Epithelial cell of proximal tubule (primary cell): ENCODE data around the gene GREM1. TPM values are rescaled to one million over a fixed set of nuclear protein-coding genes. Genes with fewer than 3 reads are reported as not detected.
A peak's percentile ranks its signal among the peaks of the same experiment; 100 is the strongest.

ENCODE experiments used
- DNase-seq: peaks from one replicate; pipeline ENCODE4 v3.0.0-alpha.2; 2011; ENCODE audit warnings: low read depth
- H3K4me3 ChIP-seq: 2 replicates; pipeline ENCODE4 v1.5.1; 2011; ENCODE audit warnings: low read depth, mild to moderate bottlenecking, low read length
- total RNA-seq: library from RNA; depleted of rRNA; stranded (reverse); fragments of >200 nt; gene quantifications from 2 replicates; pipeline ENCODE4 v1.2.3, GENCODE V29; 2015
- TF ChIP-seq, protein P1 (sequence below): conservative IDR thresholded peaks from 2 replicates; pipeline ENCODE4 v1.5.1; 2012; ENCODE audit warnings: low read depth, mild to moderate bottlenecking, low read length

GREM1 gene
- total RNA-seq = 4.0 and 15.9 TPM in 2 replicates

DNA sequence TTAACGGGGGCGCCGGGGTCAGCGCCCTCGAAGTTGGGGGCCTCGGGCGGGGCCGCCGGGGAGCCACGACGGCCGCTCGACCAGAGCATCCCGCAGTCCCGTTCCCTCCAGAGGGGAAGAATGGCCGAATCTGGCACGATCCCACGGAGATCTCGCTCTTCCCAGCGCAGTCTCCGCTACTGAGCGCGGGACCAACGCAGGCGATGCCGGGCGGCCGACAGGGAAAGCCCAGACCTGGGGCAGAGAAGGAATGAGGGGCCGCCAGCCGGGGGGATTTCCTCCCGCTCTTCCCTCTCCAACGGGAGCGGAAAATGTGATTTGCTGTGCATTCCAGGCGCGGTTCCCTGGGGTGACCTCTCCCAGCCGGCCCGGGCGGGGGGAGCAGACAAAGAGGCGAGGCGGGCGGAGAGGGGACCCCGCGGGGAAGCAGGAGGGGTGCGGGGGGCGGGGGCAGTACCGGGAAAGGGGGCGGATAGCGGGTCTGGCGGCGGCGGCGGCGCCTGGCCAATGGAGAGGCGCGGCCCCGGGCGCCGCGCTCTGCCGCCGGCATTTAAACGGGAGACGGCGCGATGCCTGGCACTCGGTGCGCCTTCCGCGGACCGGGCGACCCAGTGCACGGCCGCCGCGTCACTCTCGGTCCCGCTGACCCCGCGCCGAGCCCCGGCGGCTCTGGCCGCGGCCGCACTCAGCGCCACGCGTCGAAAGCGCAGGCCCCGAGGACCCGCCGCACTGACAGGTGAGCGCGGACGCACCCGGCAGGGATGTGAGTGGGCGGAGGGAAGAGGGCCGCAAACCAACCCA, at the start of gene GREM1:
Gene GREM1 (plus strand): TSS at position 579 of the 801 bp plus-strand sequence. CDS start 12,687 bp downstream, outside the sequence.
- no peak for DNase-seq
- TF ChIP-seq, protein P1, sequence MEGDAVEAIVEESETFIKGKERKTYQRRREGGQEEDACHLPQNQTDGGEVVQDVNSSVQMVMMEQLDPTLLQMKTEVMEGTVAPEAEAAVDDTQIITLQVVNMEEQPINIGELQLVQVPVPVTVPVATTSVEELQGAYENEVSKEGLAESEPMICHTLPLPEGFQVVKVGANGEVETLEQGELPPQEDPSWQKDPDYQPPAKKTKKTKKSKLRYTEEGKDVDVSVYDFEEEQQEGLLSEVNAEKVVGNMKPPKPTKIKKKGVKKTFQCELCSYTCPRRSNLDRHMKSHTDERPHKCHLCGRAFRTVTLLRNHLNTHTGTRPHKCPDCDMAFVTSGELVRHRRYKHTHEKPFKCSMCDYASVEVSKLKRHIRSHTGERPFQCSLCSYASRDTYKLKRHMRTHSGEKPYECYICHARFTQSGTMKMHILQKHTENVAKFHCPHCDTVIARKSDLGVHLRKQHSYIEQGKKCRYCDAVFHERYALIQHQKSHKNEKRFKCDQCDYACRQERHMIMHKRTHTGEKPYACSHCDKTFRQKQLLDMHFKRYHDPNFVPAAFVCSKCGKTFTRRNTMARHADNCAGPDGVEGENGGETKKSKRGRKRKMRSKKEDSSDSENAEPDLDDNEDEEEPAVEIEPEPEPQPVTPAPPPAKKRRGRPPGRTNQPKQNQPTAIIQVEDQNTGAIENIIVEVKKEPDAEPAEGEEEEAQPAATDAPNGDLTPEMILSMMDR = no peak
- peak within 1 kb of the TSS; percentile 53 for H3K4me3 ChIP-seq

DNA sequence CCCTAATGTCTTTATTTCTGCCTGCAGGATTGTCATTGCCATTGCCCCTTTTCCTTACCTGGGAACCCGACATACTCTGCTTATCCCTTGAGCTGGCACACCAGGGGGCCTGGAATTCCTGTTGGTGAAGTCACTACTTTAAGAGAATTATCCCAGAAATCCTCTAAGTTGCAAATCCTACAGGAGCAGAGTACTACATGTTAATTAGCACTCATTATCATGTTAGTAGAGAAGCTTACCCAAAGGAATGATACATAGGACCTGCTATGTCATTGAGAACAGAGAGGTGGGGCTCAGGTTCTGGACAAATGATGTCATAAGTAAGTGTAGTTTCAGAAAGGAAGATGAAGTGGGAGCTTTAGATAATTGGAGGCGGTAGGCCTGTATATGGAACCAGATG, 48.9 kb upstream of the GREM1 start:
- TF ChIP-seq, protein P1 = no peak
- DNase-seq = no peak

DNA sequence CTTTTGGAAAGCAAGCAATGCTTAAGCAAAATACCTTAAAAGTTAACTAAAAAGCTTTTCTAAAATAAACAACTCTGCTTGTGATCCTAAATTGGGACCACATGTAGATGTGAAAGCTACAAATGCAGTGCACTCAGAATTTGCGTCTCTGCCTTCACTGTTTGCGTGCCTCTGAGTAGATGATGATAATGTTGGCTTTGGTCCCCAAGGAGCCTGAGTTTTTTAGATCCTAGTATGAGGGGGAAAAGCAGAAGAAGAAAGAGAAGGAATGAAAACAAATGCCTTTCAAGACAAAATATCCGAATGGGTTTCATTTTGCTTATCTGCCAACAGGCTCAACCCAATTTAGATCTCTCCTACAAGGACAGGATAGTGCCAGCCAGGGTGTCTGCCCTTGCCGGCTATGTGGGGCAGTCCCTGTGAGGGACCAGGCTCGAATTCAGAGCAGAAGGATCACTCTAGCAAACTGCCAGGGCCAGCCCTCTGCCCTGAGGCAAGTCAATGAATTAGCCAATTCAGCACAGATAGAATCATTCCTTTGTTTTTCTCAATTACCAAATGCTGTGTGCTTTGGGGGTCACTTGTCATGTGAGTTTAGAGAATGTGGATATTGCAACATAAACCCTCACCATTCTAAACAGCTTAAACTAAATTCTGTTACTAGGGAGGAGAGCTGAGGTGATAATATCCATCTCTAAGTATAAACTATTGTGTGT, 47.8 kb upstream of the GREM1 start:
- H3K4me3 ChIP-seq = no peak overlapping the region
- TF ChIP-seq, protein P1 = no peak
- DNase-seq = no peak

More for the DNA sequence above, 48.9 kb upstream of the GREM1 start:
- no peak overlapping the region for H3K4me3 ChIP-seq

DNA sequence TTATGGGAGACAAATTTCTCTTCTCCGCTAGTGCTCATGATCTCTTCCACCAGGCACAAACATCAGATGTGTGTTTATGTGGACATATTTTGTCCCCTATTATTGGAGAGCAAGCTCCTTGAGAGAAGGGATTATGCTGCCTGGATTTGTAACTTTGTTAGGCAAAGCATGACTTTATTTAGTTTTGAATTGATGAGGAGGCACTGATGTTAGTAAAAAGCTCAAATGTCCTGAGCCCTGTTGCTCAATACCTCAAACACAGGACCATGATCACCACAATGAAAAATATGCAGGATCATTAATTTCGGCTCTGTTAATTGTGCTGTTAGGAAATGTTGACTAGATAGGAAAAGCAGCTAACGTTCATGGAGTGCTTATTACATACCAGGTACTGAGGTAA, 47.2 kb upstream of the GREM1 start:
- no peak for DNase-seq
- TF ChIP-seq, protein P1 = no peak
- H3K4me3 ChIP-seq = no peak overlapping the region

DNA sequence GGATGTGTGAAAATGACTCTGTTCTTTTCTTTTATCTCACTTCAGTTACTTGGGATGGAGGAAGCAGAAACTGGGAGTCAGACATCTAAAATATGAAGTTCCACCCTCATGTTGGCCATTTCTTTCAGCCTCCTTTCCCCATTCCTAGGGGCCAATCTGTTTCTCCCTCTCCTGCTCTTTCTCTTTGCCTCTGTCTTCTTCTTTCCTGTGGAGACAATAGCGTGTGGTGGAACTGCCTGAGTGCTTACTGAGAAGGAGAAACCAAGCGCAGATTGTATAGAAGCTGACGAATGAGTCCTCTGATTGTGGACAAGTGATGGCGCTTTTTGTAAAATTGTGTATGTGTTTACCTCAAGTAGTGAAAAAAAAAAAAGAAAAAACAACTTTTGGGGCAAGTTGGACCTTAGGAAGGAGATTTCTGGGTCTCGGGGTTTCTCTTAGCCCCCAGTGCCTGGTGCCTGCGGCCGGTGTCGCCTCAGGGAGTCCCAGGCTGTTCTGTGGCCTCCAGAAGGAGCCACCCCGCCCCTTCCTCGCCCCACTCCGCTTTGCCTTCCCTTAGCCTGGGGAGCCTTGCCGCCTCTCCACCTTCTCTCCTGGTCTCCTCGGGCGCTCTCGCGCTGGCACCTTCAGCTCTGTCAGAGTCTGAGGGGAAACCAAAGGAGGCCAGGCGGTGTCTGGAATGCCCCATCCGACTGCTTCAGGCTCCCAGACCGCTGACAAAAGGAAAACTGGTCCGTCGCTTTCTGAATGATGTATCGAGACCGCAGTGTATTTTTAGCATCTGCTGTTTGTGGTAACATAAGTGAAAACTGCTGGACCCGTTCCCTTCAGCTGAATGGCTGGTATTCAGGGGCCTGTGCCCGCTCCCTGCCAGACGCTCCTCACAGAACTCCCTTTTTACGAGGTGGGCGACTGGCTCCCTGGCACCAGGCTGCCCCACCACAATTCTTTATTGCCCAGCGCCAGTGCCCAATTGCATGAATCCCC, 46.2 kb upstream of the GREM1 start:
- H3K4me3 ChIP-seq = no peak overlapping the region
- DNase-seq = no peak
- TF ChIP-seq, protein P1 = no peak

DNA sequence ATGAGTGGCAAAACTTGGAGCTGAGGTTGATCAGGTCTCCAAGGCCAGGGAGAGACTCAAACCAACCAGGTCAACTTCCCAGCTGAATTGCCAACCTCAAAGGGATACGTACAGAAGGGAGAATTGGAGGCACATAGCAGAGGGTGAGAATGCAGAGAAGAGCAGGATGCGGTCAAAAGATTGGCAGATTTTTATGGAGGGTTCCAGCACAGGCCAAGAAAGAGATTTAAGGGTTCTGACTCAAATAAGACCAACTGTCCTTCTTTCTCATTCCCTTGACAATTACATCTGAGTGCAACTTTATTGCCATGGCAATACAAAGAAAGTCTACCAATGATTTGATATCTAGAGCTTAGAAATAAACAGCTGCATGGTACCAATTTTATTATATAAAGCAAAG, 43.1 kb upstream of the GREM1 start:
- TF ChIP-seq, protein P1 = no peak

More for the DNA sequence above, 43.1 kb upstream of the GREM1 start:
- no peak overlapping the region for H3K4me3 ChIP-seq
- DNase-seq = no peak
